Sigmoid colon (tissue), 4 donors: ENCODE measurements around the gene S1PR4.

Source experiments
- CTCF ChIP-seq, 4 experiments: fragments of 450-650 bp in 3 of 4; fragments of 200-600 bp in 1 of 4; IDR thresholded peaks; one replicate each; pipeline ENCODE4 v1.5.1; 2016 to 2019; ENCODE audit warnings: antibody characterized with exemption in 4 of 4, mild to moderate bottlenecking in 3 of 4, moderate library complexity in 2 of 4
- EP300 ChIP-seq, 4 donors: sonication (generic); formaldehyde crosslinking; IDR thresholded peaks; one replicate each; pipeline ENCODE4 v1.6.1; 2017; ENCODE audit warnings: antibody characterized with exemption in 4 of 4
- POLR2AphosphoS5 ChIP-seq, 4 donors: sonication (generic); formaldehyde crosslinking; IDR thresholded peaks; one replicate each; pipeline ENCODE4 v1.6.1; 2017; ENCODE audit warnings: antibody characterized with exemption in 4 of 4

GRCh38 chr19:3202346-3202745 is 23.8 kb downstream of the S1PR4 start:
- TF ChIP-seq EP300 (IDR thresholded peaks at IDR 0.05) = no peak
- TF ChIP-seq CTCF (IDR thresholded peaks at IDR 0.05) = no peak
- no peak for TF ChIP-seq POLR2AphosphoS5 (IDR thresholded peaks at IDR 0.05)
